Loucy (cell line): ENCODE results near the gene TXLNB.

Source experiments
- H2AFZ ChIP-seq: fragments of 200-600 bp; sonication (generic); 2 replicates; pipeline ENCODE4 v1.6.0; 2016; ENCODE audit warnings: antibody characterized with exemption, mild to moderate bottlenecking, low read length, moderate library complexity
- H3F3A ChIP-seq: fragments of 200-600 bp; 2 replicates; pipeline ENCODE4 v1.6.0; 2016; ENCODE audit warnings: antibody characterized with exemption, low read depth, mild to moderate bottlenecking
- H3K27me3 ChIP-seq: fragments of 200-600 bp; sonication (generic); 2 replicates; pipeline ENCODE4 v1.6.1; 2014; ENCODE audit warnings: low read length, mild to moderate bottlenecking; ENCODE audit not compliant: insufficient read depth, poor library complexity, severe bottlenecking
- H3K36me3 ChIP-seq: fragments of 200-600 bp; sonication (generic); 2 replicates; pipeline ENCODE4 v1.6.1; 2016; ENCODE audit warnings: low read length; ENCODE audit not compliant: insufficient read depth
- H3K4me1 ChIP-seq: fragments of 200-600 bp; sonication (generic); 2 replicates; pipeline ENCODE4 v1.5.1; 2014; ENCODE audit warnings: low read length, mild to moderate bottlenecking; ENCODE audit not compliant: insufficient read depth, poor library complexity, severe bottlenecking
- H3K4me2 ChIP-seq: fragments of 200-600 bp; sonication (generic); 2 replicates; pipeline ENCODE4 v1.6.0; 2014; ENCODE audit warnings: antibody characterized with exemption, low read length, low read depth, mild to moderate bottlenecking; ENCODE audit not compliant: poor library complexity, severe bottlenecking
- H3K4me3 ChIP-seq: fragments of 200-600 bp; sonication (generic); 2 replicates; pipeline ENCODE4 v1.5.1; 2014; ENCODE audit warnings: low read length, mild to moderate bottlenecking, mixed read lengths; ENCODE audit not compliant: poor library complexity, severe bottlenecking
- H3K79me2 ChIP-seq: fragments of 200-600 bp; sonication (generic); 2 replicates; pipeline ENCODE4 v1.6.1; 2014; ENCODE audit warnings: low read length; ENCODE audit not compliant: insufficient read depth
- H3K9ac ChIP-seq: fragments of 200-600 bp; sonication (generic); 2 replicates; pipeline ENCODE4 v1.6.0; 2014; ENCODE audit warnings: mild to moderate bottlenecking, low read depth, low read length, moderate library complexity; ENCODE audit not compliant: poor library complexity, severe bottlenecking
- H3K9me2 ChIP-seq: fragments of 200-600 bp; sonication (generic); replicated peaks from 2 replicates; pipeline ENCODE4 v1.6.1; 2016; ENCODE audit warnings: low read depth, low read length, mixed read lengths
- H3K9me3 ChIP-seq: fragments of 200-600 bp; sonication (generic); 2 replicates; pipeline ENCODE4 v1.6.1; 2014; ENCODE audit warnings: mild to moderate bottlenecking, antibody characterized with exemption, low read length, low read depth; ENCODE audit not compliant: insufficient read depth
- H4K20me1 ChIP-seq: fragments of 200-600 bp; sonication (generic); 2 replicates; pipeline ENCODE4 v1.6.0; 2014; ENCODE audit warnings: antibody characterized with exemption, low read length, mild to moderate bottlenecking; ENCODE audit not compliant: insufficient read depth, poor library complexity, severe bottlenecking
- CTCF ChIP-seq: fragments of 200-600 bp; sonication (generic); conservative IDR thresholded peaks from 2 replicates; pipeline ENCODE4 v1.5.1; 2014; ENCODE audit warnings: mild to moderate bottlenecking, antibody characterized with exemption, low read length
- EZH2phosphoT487 ChIP-seq: fragments of 200-600 bp; IDR thresholded peaks from 2 replicates; pipeline ENCODE4 v1.6.1; 2018; ENCODE audit warnings: antibody characterized with exemption, mild to moderate bottlenecking, moderate library complexity, borderline replicate concordance

The TXLNB gene

GRCh38 chr6:139250296-139251044 lies 41.3 kb downstream of the TXLNB start:
- Histone ChIP-seq H3K4me1 (peaks cover 3% of the 10 kb centered on the region), H3K9me2 (no peaks in the 10 kb centered on the region), H3K4me2 (no peak overlapping the region), H3K79me2 (no peaks in the 10 kb centered on the region), H2AFZ (peak overlapping the region; percentile 24; the same call in 1 of the 2 replicates), H4K20me1 (no peaks in the 10 kb centered on the region), H3F3A (no peaks in the 10 kb centered on the region), H3K9me3 (no peaks in the 10 kb centered on the region), H3K4me3 (no peak overlapping the region), H3K9ac (no peak overlapping the region), H3K27me3 (no peaks in the 10 kb centered on the region), H3K36me3 (no peaks in the 10 kb centered on the region)
- TF ChIP-seq EZH2phosphoT487 (no peak), CTCF (peak; percentile 89)

DNA sequence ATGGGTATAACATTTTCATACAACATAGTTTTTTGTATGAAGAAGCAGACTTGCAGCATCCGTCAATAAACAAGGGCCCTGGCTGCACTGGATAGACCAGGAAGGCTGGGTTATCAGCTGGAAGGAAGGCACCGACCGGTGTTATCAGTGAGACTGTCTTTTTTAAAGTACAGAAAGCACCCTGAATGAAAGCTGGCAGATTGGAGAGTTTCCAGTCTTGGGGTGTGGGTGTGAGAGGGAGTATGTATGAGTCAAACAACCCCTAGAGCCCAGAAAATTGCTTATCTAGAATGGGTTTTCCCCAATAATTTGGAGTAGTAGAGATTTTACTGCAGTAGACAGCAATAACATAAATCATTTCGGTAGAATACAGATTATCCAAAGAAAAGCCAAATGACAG lies 42.4 kb downstream of the TXLNB start:
- H3K9me3 ChIP-seq: no peaks in the 10 kb centered on the region
- peaks cover 8% of the 10 kb centered on the region for H3K4me1 ChIP-seq
- no peak overlapping the region for H3K9ac ChIP-seq
- no peak overlapping the region for H3K4me3 ChIP-seq
- no peaks in the 10 kb centered on the region for H3K9me2 ChIP-seq
- H3K36me3 ChIP-seq: no peaks in the 10 kb centered on the region
- H3K79me2 ChIP-seq: no peaks in the 10 kb centered on the region
- H4K20me1 ChIP-seq: no peaks in the 10 kb centered on the region
- TF ChIP-seq CTCF: no peak
- TF ChIP-seq EZH2phosphoT487: no peak
- H3K4me2 ChIP-seq: no peak overlapping the region
- H3F3A ChIP-seq: no peaks in the 10 kb centered on the region
- no peaks in the 10 kb centered on the region for H3K27me3 ChIP-seq
- no peak overlapping the region for H2AFZ ChIP-seq

- TF ChIP-seq CTCF: no peak
- no peak for TF ChIP-seq EZH2phosphoT487
- no peaks in the 10 kb centered on the region for H3F3A ChIP-seq
- no peaks in the 10 kb centered on the region for H3K9me2 ChIP-seq
- no peak overlapping the region for H2AFZ ChIP-seq
- H3K9ac ChIP-seq: no peak overlapping the region
- no peaks in the 10 kb centered on the region for H4K20me1 ChIP-seq
- H3K4me3 ChIP-seq: no peak overlapping the region
- no peaks in the 10 kb centered on the region for H3K27me3 ChIP-seq
- no peaks in the 10 kb centered on the region for H3K36me3 ChIP-seq
- H3K4me1 ChIP-seq: peaks cover 9% of the 10 kb centered on the region
- H3K79me2 ChIP-seq: no peaks in the 10 kb centered on the region
- no peak overlapping the region for H3K4me2 ChIP-seq
- H3K9me3 ChIP-seq: no peaks in the 10 kb centered on the region
Observed at GRCh38 chr6:139248911-139249310, 42.9 kb downstream of the TXLNB start.
